ENCODE measurements around the gene EGLN1.

DNA sequence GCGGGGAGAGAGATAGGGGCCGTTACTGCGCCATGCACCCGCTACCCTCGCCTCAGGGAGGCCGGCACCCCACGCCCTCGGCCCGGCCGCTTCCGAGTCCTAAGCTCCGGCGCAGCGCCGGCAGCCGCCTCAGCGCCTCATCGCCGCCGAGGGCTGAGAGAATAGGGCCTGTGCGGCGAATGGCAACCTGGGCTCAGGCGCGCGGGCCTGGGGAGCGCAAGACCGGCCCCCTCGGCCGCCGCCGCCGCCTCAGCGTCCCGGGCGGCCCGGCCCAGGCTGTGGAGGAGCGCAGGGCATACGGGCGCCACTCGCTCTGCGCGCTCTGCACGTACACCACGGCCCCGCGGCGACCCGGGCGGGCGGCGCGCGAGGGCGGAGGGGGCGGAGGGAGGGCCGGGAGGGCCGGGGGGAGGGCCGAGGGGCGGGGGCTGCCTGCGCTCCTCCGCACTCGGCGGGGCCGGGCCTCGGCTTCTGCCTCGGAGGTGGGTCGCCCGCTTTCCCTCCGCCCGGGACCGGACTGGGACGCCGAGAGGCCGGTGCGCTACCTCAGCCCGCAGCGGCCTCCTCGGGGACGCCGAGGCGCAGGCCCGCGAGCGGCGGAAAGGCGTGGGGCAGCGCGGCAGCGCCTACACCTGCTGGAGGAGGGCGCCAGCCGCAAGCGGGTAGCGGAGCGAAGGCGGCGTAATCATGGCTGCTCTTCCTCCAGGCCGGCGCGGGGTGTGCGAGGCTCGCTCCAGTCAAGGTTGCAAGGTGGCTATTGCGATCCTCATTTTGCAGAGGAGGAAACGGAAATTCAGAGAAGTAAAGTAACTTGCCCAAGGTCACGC lies at the start of gene EGLN1:
- TF ChIP-seq, protein P1, sequence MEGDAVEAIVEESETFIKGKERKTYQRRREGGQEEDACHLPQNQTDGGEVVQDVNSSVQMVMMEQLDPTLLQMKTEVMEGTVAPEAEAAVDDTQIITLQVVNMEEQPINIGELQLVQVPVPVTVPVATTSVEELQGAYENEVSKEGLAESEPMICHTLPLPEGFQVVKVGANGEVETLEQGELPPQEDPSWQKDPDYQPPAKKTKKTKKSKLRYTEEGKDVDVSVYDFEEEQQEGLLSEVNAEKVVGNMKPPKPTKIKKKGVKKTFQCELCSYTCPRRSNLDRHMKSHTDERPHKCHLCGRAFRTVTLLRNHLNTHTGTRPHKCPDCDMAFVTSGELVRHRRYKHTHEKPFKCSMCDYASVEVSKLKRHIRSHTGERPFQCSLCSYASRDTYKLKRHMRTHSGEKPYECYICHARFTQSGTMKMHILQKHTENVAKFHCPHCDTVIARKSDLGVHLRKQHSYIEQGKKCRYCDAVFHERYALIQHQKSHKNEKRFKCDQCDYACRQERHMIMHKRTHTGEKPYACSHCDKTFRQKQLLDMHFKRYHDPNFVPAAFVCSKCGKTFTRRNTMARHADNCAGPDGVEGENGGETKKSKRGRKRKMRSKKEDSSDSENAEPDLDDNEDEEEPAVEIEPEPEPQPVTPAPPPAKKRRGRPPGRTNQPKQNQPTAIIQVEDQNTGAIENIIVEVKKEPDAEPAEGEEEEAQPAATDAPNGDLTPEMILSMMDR (IDR thresholded peaks at IDR 0.05; ENCODE audit: low read length) = peak; percentile 34; the same call in 1 of the 2 replicates
- TF ChIP-seq EZH2 (IDR thresholded peaks at IDR 0.05; ENCODE audit: borderline replicate concordance, low read length) = no peak
